ENCODE data around the gene LYPLA2. TPM values are rescaled to one million over a fixed set of nuclear protein-coding genes. Genes with fewer than 3 reads are reported as not detected.
A peak's percentile ranks its signal among the peaks of the same experiment; 100 is the strongest.

Gene LYPLA2
- 23.5 TPM for total RNA-seq
- 10 to 100 TPM; 35.0 to 42.9 (median 37.1) TPM for polyA plus RNA-seq (ENCODE audit: insufficient read depth in 1 of 8, insufficient read length in 8 of 8, low replicate concordance in 1 of 8)
- long read RNA-seq, donor 1, transcript LYPLA2-205 (10 exons, 1,810 nt) = major isoform, 12 of 13 reads
- long read RNA-seq, donor 1, partial matches to known transcripts = 0 of 13 reads
- long read RNA-seq, donor 1, other reads (novel, unspliced or antisense) = 0 of 13 reads
- long read RNA-seq, donor 2, partial matches to known transcripts = 0 of 1 reads
- long read RNA-seq, donor 2, other reads (novel, unspliced or antisense) = 0 of 1 reads
- long read RNA-seq, donor 3, transcript LYPLA2-205 (10 exons, 1,810 nt) = major isoform, 26 of 27 reads
- long read RNA-seq, donor 3, partial matches to known transcripts = 0 of 27 reads
- long read RNA-seq, donor 3, other reads (novel, unspliced or antisense) = 0 of 27 reads
- long read RNA-seq, donor 4, transcript LYPLA2-205 (10 exons, 1,810 nt) = major isoform, 14 of 24 reads
- long read RNA-seq, donor 4, partial matches to known transcripts = 10 of 24 reads
- long read RNA-seq, donor 4, other reads (novel, unspliced or antisense) = 0 of 24 reads
- long read RNA-seq, donor 5, transcript LYPLA2-205 (10 exons, 1,810 nt) = major isoform, 22 of 22 reads
- long read RNA-seq, donor 5, partial matches to known transcripts = 0 of 22 reads
- long read RNA-seq, donor 5, other reads (novel, unspliced or antisense) = 0 of 22 reads
- long read RNA-seq, donor 6, transcript LYPLA2-205 (10 exons, 1,810 nt) = major isoform, 25 of 30 reads
- long read RNA-seq, donor 6, partial matches to known transcripts = 0 of 30 reads
- long read RNA-seq, donor 6, other reads (novel, unspliced or antisense) = 5 of 30 reads
- long read RNA-seq, donor 7, transcript LYPLA2-205 (10 exons, 1,810 nt) = major isoform, 17 of 18 reads
- long read RNA-seq, donor 7, partial matches to known transcripts = 0 of 18 reads
- long read RNA-seq, donor 7, other reads (novel, unspliced or antisense) = 0 of 18 reads
- long read RNA-seq, donor 8, transcript LYPLA2-205 (10 exons, 1,810 nt) = major isoform, 9 of 10 reads
- long read RNA-seq, donor 8, partial matches to known transcripts = 0 of 10 reads
- long read RNA-seq, donor 8, other reads (novel, unspliced or antisense) = 0 of 10 reads
- long read RNA-seq, donor 9, partial matches to known transcripts = 0 of 5 reads
- long read RNA-seq, donor 9, other reads (novel, unspliced or antisense) = 0 of 5 reads
- long read RNA-seq, donor 10, transcript LYPLA2-205 (10 exons, 1,810 nt) = major isoform, 18 of 18 reads
- long read RNA-seq, donor 10, partial matches to known transcripts = 0 of 18 reads
- long read RNA-seq, donor 10, other reads (novel, unspliced or antisense) = 0 of 18 reads
- long read RNA-seq, donor 11, transcript LYPLA2-205 (10 exons, 1,810 nt) = major isoform, 6 of 6 reads
- long read RNA-seq, donor 11, partial matches to known transcripts = 0 of 6 reads
- long read RNA-seq, donor 11, other reads (novel, unspliced or antisense) = 0 of 6 reads

GRCh38 chr1:23790696-23791515, at the start of gene LYPLA2:
TSS of gene LYPLA2 (plus strand) at chr1:23791145. CDS start at chr1:23792683, 1,538 bp downstream.
- H3K9me3 ChIP-seq (replicated peaks; ENCODE audit: control insufficient read depth, low read depth, low read length) = no peaks in the 10 kb centered on the region
- under 1% methylated on average over 40 of the region's 47 CpGs for whole genome bisulfite sequencing (ENCODE audit: insufficient coverage)
- peak within 1 kb of the TSS; percentile 69 for H3K27ac ChIP-seq (ENCODE audit: low read length)
- no peaks in the 10 kb centered on the region for H3K27me3 ChIP-seq (ENCODE audit: control insufficient read depth, insufficient read depth, low read length)
- H3K4me3 ChIP-seq (ENCODE audit: low read length) = peak within 1 kb of the TSS; percentile 74
- H3K36me3 ChIP-seq (ENCODE audit: control insufficient read depth, insufficient read depth, low read length) = peaks cover 43% of the 10 kb centered on the region
- peaks cover 35% of the 10 kb centered on the region for H3K4me1 ChIP-seq (ENCODE audit: control insufficient read depth, insufficient read depth, low read length)
- DNase-seq = peak; percentile 98

GRCh38 chr1:23741609-23742008, 49.3 kb upstream of the LYPLA2 start:
- H3K27ac ChIP-seq (ENCODE audit: low read length) = no peak overlapping the region

GRCh38 chr1:23742670-23743286, 48.2 kb upstream of the LYPLA2 start:
- no peak for DNase-seq
- 10% methylated on average over 22 of the region's 28 CpGs for WGBS (ENCODE audit: insufficient coverage)
- H3K9me3 ChIP-seq (replicated peaks; ENCODE audit: control insufficient read depth, low read depth, low read length) = no peaks in the 10 kb centered on the region
- peak overlapping the region; percentile 82 for H3K27ac ChIP-seq (ENCODE audit: low read length)
- H3K4me3 ChIP-seq (ENCODE audit: low read length) = peak overlapping the region; percentile 84
- peaks cover 14% of the 10 kb centered on the region for H3K4me1 ChIP-seq (ENCODE audit: control insufficient read depth, insufficient read depth, low read length)
- H3K27me3 ChIP-seq (ENCODE audit: control insufficient read depth, insufficient read depth, low read length) = no peaks in the 10 kb centered on the region
- H3K36me3 ChIP-seq (ENCODE audit: control insufficient read depth, insufficient read depth, low read length) = peaks cover 3% of the 10 kb centered on the region

More at GRCh38 chr1:23741609-23742008, 49.3 kb upstream of the LYPLA2 start:
- H3K4me3 ChIP-seq (ENCODE audit: low read length) = no peak overlapping the region
- H3K4me1 ChIP-seq (ENCODE audit: control insufficient read depth, insufficient read depth, low read length) = peaks cover 14% of the 10 kb centered on the region
- H3K9me3 ChIP-seq (replicated peaks; ENCODE audit: control insufficient read depth, low read depth, low read length) = no peaks in the 10 kb centered on the region
- no peaks in the 10 kb centered on the region for H3K27me3 ChIP-seq (ENCODE audit: control insufficient read depth, insufficient read depth, low read length)
- peaks cover 2% of the 10 kb centered on the region for H3K36me3 ChIP-seq (ENCODE audit: control insufficient read depth, insufficient read depth, low read length)
- WGBS (ENCODE audit: insufficient coverage) = 61% methylated on average over 2 of the region's 5 CpGs
- DNase-seq = no peak

DNA sequence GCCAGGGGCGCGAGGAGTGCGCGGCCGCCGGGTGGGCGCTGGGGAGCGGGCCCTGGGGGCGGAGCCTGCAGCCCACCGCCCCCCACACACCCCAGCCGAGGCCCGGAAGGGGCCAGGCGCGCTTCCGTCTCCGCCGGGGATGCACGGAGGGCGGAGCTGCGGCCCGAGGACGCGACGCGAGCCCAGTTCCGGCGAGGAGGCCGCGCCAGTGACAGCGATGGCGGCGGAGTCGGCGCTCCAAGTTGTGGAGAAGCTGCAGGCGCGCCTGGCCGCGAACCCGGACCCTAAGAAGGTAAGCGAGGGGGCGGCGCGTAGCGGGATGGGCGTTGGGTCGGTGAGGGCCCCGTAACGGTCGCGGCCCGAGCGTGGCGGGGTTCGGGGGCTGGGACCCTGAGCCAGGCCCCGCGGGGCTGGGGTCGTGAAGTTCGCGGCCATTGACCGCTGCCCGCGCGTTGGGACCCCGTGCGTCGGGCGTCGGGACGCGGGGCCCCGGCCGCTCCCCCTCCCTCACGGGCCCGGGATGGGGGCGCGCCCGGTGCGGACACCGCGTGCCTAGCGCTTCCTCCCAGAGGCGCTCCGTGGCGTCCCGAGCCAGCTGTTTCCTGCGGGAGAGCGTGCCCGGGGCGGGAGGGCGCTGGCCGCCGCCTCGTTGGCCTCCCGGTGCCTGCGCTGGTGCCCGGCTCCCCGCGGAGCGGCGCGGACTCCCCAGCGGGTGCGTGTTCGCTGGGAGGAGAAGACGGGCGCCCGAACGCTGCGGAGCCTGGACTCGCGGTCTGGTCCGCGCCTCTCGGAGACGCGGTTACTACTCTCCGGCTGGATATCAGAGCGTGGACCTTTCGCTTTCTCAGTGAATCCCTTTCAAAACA, 47.4 kb upstream of the LYPLA2 start, which contains the start of gene ELOA:
TSS of gene ELOA (plus strand) at position 185 of the 866 bp plus-strand sequence. CDS start at position 218, 33 bp downstream.
- under 1% methylated on average over 109 of the region's 119 CpGs for WGBS (ENCODE audit: insufficient coverage)
- Histone ChIP-seq H3K9me3 (replicated peaks; ENCODE audit: control insufficient read depth, low read depth, low read length) (no peaks in the 10 kb centered on the region), H3K27me3 (ENCODE audit: control insufficient read depth, insufficient read depth, low read length) (no peaks in the 10 kb centered on the region), H3K36me3 (ENCODE audit: control insufficient read depth, insufficient read depth, low read length) (peaks cover 9% of the 10 kb centered on the region), H3K27ac (ENCODE audit: low read length) (peak within 1 kb of the TSS; percentile 84), H3K4me3 (ENCODE audit: low read length) (peak within 1 kb of the TSS; percentile 84), H3K4me1 (ENCODE audit: control insufficient read depth, insufficient read depth, low read length) (peaks cover 14% of the 10 kb centered on the region)
- peak; percentile 92 for DNase-seq

- DNase-seq = peak; percentile 15
- Histone ChIP-seq H3K9me3 (replicated peaks; ENCODE audit: control insufficient read depth, low read depth, low read length) (no peaks in the 10 kb centered on the region), H3K36me3 (ENCODE audit: control insufficient read depth, insufficient read depth, low read length) (peaks cover 12% of the 10 kb centered on the region), H3K4me3 (ENCODE audit: low read length) (no peak overlapping the region), H3K4me1 (ENCODE audit: control insufficient read depth, insufficient read depth, low read length) (peaks cover 14% of the 10 kb centered on the region), H3K27ac (ENCODE audit: low read length) (no peak overlapping the region), H3K27me3 (ENCODE audit: control insufficient read depth, insufficient read depth, low read length) (no peaks in the 10 kb centered on the region)
- no CpG with 5 or more reads among the region's 1 CpG for WGBS (ENCODE audit: insufficient coverage)
These were observed 45.4 kb upstream of the LYPLA2 start for GRCh38 chr1:23745515-23745914.

GRCh38 chr1:23748016-23748415, 42.9 kb upstream of the LYPLA2 start:
- H3K4me1 ChIP-seq (ENCODE audit: control insufficient read depth, insufficient read depth, low read length) = peaks cover 9% of the 10 kb centered on the region
- no peaks in the 10 kb centered on the region for H3K27me3 ChIP-seq (ENCODE audit: control insufficient read depth, insufficient read depth, low read length)
- no peak overlapping the region for H3K4me3 ChIP-seq (ENCODE audit: low read length)
- H3K36me3 ChIP-seq (ENCODE audit: control insufficient read depth, insufficient read depth, low read length) = peaks cover 37% of the 10 kb centered on the region
- WGBS (ENCODE audit: insufficient coverage) = 94% methylated on average over 2 of the region's 3 CpGs
- H3K9me3 ChIP-seq (replicated peaks; ENCODE audit: control insufficient read depth, low read depth, low read length) = no peaks in the 10 kb centered on the region
- no peak overlapping the region for H3K27ac ChIP-seq (ENCODE audit: low read length)
- DNase-seq = no peak

DNA sequence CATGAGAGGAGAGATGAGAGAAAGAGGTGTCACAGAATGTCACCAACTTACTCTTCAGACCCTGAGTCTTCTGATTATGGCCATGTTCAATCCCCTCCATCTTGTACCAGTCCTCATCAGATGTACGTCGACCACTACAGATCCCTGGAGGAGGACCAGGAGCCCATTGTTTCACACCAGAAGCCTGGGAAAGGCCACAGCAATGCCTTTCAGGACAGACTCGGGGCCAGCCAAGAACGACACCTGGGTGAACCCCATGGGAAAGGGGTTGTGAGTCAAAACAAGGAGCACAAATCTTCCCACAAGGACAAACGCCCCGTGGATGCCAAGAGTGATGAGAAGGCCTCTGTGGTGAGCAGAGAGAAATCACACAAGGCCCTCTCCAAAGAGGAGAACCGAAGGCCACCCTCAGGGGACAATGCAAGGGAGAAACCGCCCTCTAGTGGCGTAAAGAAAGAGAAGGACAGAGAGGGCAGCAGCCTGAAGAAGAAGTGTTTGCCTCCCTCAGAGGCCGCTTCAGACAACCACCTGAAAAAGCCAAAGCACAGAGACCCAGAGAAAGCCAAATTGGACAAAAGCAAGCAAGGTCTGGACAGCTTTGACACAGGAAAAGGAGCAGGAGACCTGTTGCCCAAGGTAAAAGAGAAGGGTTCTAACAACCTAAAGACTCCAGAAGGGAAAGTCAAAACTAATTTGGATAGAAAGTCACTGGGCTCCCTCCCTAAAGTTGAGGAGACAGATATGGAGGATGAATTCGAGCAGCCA, 39.7 kb upstream of the LYPLA2 start:
- DNase-seq = peak; percentile 21
- H3K4me1 ChIP-seq (ENCODE audit: control insufficient read depth, insufficient read depth, low read length) = no peaks in the 10 kb centered on the region
- 49% methylated on average over 8 of the region's 11 CpGs for WGBS (ENCODE audit: insufficient coverage)
- peaks cover 69% of the 10 kb centered on the region for H3K36me3 ChIP-seq (ENCODE audit: control insufficient read depth, insufficient read depth, low read length)
- no peak overlapping the region for H3K4me3 ChIP-seq (ENCODE audit: low read length)
- no peak overlapping the region for H3K27ac ChIP-seq (ENCODE audit: low read length)
- H3K9me3 ChIP-seq (replicated peaks; ENCODE audit: control insufficient read depth, low read depth, low read length) = no peaks in the 10 kb centered on the region
- H3K27me3 ChIP-seq (ENCODE audit: control insufficient read depth, insufficient read depth, low read length) = no peaks in the 10 kb centered on the region
